22Rv1 (cell line): ENCODE results near the gene YEATS4.

Source experiments
- CTCF ChIP-seq: fragments of 450-650 bp; IDR thresholded peaks from 2 replicates; pipeline ENCODE4 v1.5.1; 2017; ENCODE audit warnings: mild to moderate bottlenecking
- ZFX ChIP-seq: fragments of 450-650 bp; IDR thresholded peaks from 2 replicates; pipeline ENCODE4 v1.6.1; 2017; ENCODE audit warnings: antibody characterized with exemption, borderline replicate concordance

GRCh38 chr12:69388371-69388770, 28.8 kb downstream of the YEATS4 start:
- TF ChIP-seq CTCF (peak; percentile 68), ZFX (no peak)
